GM12865 (cell line): ENCODE results near the gene STAMBPL1.
"Not testable (repeated sequence)": the region's sequence is repeated elsewhere in the genome, so short reads cannot be mapped to it uniquely, and the experiment has no call there.

Source experiments
- DNase-seq: peaks from one replicate; pipeline ENCODE4 v3.0.0; 2010; ENCODE audit warnings: low read depth
- H3K4me3 ChIP-seq: 2 replicates; pipeline ENCODE4 v1.5.1; 2011; ENCODE audit warnings: mild to moderate bottlenecking, low read depth, low read length, control low read depth
- CTCF ChIP-seq: IDR thresholded peaks from 2 replicates; pipeline ENCODE4 v1.5.1; 2011; ENCODE audit warnings: low read length, control low read depth, low read depth, inconsistent platforms; ENCODE audit not compliant: insufficient read depth; ENCODE audit errors: missing control alignments

Gene STAMBPL1

DNA sequence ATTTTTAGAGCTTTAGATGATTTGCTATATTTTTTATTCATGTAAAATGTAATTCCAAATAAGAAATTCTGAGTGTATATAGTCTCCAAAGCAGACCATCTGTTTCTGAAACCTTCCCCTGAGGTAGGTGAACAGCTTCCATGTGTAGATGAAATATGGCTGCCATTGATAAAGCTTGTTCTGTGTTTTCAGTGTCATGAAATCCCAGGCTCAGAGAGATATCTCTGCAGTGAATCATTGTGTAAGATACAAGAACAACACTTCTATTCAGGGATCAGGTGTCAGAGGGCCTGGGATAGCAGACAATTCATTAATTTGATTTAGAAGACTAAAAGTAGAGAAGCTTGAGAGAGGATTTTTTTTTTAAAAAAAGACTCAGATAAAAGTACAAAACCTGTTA is 43.5 kb downstream of the STAMBPL1 start:
- no peak for DNase-seq
- no peak for TF ChIP-seq CTCF
- no peak overlapping the region for H3K4me3 ChIP-seq

DNA sequence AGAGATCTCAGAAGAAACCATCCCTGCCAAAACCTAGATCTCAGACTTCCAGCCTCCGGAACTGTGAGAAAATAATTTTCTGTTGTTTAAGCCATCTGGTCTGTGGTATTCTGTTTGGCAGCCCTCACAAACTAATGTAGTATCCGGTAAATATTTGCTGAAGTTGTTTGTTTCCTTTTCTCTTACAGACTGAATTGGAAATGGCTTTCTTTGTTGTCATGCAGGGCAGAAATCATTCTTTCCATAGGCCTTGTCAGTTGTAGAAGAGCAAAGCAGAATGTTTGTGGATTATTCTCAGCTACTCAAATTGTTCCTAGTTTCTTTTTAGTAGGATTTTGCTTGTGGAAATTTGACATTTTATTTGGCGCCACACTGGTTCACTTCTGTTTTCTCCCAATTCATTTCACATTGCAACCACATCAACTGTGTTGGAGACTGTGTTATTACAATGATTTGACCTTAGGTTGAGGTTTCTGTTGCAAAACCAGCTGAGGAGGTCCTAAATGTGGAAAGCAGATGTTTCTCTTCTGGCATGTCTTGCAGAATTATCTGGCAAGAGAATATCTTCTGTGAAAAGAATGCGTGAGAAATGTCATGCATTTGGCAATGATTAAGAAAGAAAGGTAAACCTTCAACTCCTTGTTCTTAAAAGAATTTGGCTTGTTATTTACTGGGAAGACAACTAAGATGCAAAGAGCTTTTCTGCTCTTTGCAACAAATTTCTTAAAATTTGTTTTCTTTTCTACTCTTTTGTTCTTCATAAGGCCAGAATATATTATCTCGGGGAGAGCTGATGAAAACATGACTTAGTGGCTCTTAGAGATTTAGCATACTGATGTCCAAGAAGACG is 46.7 kb downstream of the STAMBPL1 start:
- no peak for DNase-seq
- no peak for TF ChIP-seq CTCF
- H3K4me3 ChIP-seq, result no peak overlapping the region

GRCh38 chr10:88927416-88927690 is 47.3 kb downstream of the STAMBPL1 start:
- no peak for DNase-seq
- no peak for TF ChIP-seq CTCF
- H3K4me3 ChIP-seq, result no peak overlapping the region

DNA sequence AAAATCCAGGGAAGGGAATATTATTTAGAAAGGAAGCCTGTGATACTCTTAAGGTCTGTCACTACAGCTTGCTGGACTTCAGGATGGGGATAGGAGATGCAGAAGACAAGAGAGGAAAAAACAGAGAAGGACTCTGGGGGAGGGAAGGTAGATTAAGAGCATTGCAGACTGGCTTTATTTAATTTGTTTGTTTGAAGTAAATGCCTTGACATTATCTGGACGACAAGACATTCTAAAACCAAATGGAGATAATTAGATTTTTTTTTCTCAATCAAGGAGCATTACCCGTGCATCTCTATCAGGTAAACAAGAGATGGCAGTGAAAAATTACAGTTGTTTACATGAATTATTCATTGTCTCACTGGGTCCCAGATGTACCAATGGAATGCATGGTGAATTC is 48.2 kb downstream of the STAMBPL1 start:
- no peak for TF ChIP-seq CTCF
- DNase-seq, result no peak
- H3K4me3 ChIP-seq, result no peak overlapping the region

DNA sequence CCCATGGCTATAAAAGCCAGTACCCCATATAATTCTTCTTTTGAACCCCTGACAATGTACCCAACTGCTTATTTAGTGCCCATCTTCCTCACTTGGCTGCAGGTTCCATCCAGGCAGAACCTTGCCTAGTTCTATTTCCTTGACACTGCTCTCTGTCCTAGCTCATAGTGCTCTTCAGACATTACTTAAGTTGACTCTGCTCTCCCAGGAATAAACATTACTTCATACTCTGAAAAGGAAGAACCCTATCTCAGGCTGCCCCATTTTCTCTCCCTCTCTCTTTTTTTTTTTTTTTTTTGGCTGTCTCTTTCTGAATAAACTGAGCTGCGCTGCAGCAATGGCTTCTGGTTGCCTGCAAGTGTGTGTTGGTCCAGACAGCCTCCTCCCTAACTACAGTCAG is 51.5 kb downstream of the STAMBPL1 start:
- no peak overlapping the region for H3K4me3 ChIP-seq
- TF ChIP-seq CTCF, result no peak
- peak; percentile 9 for DNase-seq

GRCh38 chr10:88932029-88932428 is 52.0 kb downstream of the STAMBPL1 start:
- H3K4me3 ChIP-seq, result not testable (repeated sequence)
- peak; percentile 29 for DNase-seq

GRCh38 chr10:88932539-88933256 is 52.7 kb downstream of the STAMBPL1 start:
- peak; percentile 84 for TF ChIP-seq CTCF
- no peak overlapping the region for H3K4me3 ChIP-seq
- peak; percentile 82 for DNase-seq
